Heart left ventricle (tissue), 16 donors: ENCODE measurements around the gene PROZ. TPM values are rescaled to one million over a fixed set of nuclear protein-coding genes. Genes with fewer than 3 reads are reported as not detected.

Experiments
- ATAC-seq, 4 donors: fragments of 200-7000 bp; cut with Tn5 transposase; one replicate each; pipeline ENCODE4 v1.9.1; 2020 to 2022; ENCODE audit warnings: moderate library complexity in 4 of 4, mild to moderate bottlenecking in 3 of 4, moderate number of reproducible peaks in 1 of 4
- DNase-seq, 5 donors: peaks; one replicate each; pipeline ENCODE4 v3.0.0-alpha.2; 2020
- H3K27ac ChIP-seq, 12 donors: fragments of 200-600 bp; sonication (generic) in 4 of 12; one replicate each; pipeline versions ENCODE4 v1.5.0 to v1.8.0; 2016 to 2022; ENCODE audit warnings: mild to moderate bottlenecking in 2 of 12
- H3K27me3 ChIP-seq, 9 donors: fragments of 200-600 bp; sonication (generic) in 2 of 9; one replicate each; pipeline versions ENCODE4 v1.5.1 to v1.8.0; 2016 to 2022; ENCODE audit warnings: mild to moderate bottlenecking in 3 of 9
- H3K36me3 ChIP-seq, 9 donors: fragments of 200-600 bp; sonication (generic) in 2 of 9; one replicate each; pipeline versions ENCODE4 v1.5.0 to v1.8.0; 2018 to 2022; ENCODE audit warnings: mild to moderate bottlenecking in 2 of 9
- H3K4me1 ChIP-seq, 12 donors: fragments of 200-600 bp; sonication (generic) in 4 of 12; one replicate each; pipeline versions ENCODE4 v1.5.0 to v1.8.0; 2016 to 2022; ENCODE audit warnings: mild to moderate bottlenecking in 3 of 12
- H3K4me3 ChIP-seq, 12 donors: fragments of 200-600 bp; sonication (generic) in 4 of 12; one replicate each; pipeline versions ENCODE4 v1.5.0 to v1.8.0; 2017 to 2022; ENCODE audit warnings: mild to moderate bottlenecking in 9 of 12, moderate library complexity in 4 of 12
- H3K9me3 ChIP-seq, 12 donors: fragments of 200-600 bp; sonication (generic) in 4 of 12; one replicate each; pipeline versions ENCODE4 v1.5.0 to v1.8.0; 2016 to 2022; ENCODE audit warnings: mild to moderate bottlenecking in 1 of 12
- POLR2A ChIP-seq, 2 donors: fragments of 450-650 bp; IDR thresholded peaks; one replicate each; pipeline ENCODE4 v1.6.1; 2017; ENCODE audit warnings: antibody characterized with exemption in 2 of 2, mild to moderate bottlenecking in 2 of 2, moderate library complexity in 2 of 2
- WGBS, 4 donors: extraction: QIAGEN DNeasy Blood & Tissue Kit in 2 of 4; methylation state at CpG; one replicate each; pipeline versions ENCODE4 v1.1.5 to v1.1.7; 2013 to 2018; 5-methylcytosine and 5-hydroxymethylcytosine counted together
- intact Hi-C, 10 donors: fragments of 100-400 bp; cut with DNase I; formaldehyde crosslinking; loops; one replicate each; pipeline versions ENCODE4 v1.11.1 to v1.14.2; 2022
- polyA plus RNA-seq, 2 donors: library from polyadenylated mRNA; stranded (reverse); fragments of 200-250 nt; gene quantifications; one replicate each; pipeline ENCODE4 v1.2.3, GENCODE V29; 2013
- total RNA-seq, 9 donors: library from RNA; depleted of rRNA in 2 of 9; stranded (reverse); fragments of >200 nt in 2 of 9; fragmentation: NEBNext Ultra II Directional in 3 of 9; extraction: Animal tissue kit (Norgen Biotek cat#: 25700) in 3 of 9; gene quantifications; one replicate each; pipeline versions ENCODE4 v1.1.0 to v1.2.4, GENCODE V29; 2016 to 2023
- TF ChIP-seq, protein P1 (sequence below), 12 donors: fragments of 200-600 bp; sonication (generic) in 4 of 12; IDR thresholded peaks; one replicate each; pipeline versions ENCODE4 v1.5.0 to v1.8.0; 2018 to 2022; ENCODE audit warnings: antibody characterized with exemption in 12 of 12, mild to moderate bottlenecking in 5 of 12
- donor health status: ischemic (EF 13 %, LVEDD 7.1; RV severe dilation, severe dysfunction).
- donor health status: healthy with polysubstance abuse.
- donor health status: DM: no; HTN: yes; CAD: no.
- donor health status: DM: no; HTN: no; CAD: no.
- donor health status: ischemic (EF 25% LVEDD 6.9; RV normal size, moderate dysfunction).
- donor health status: ischemic (EF 25% LVEDD 5.7; RV mildly dilated, moderate dysfunction).
- donor health status: healthy.
- donor health status: DM: yes; HTN: yes; CAD: no.
- donor health status: ischemic (EF 35%, LVEDD 5.7; RV mildly dilated, moderate dysfunction).
- donor health status: nonischemic (EF 11% LVEDD 7.7; RV severe dilation, severe dysfunction).
- donor health status: DM: yes; HTN: yes; CAD: no.
- donor health status: PGD.
- donor health status: ischemic (EF 29% LVEDD 5.4; RV normal size, mild dysfunction).
- donor health status: nonischemic (EF 23%, LVEDD 6.1; RV moderate dilation, normal function).

The PROZ gene
- total and polyA plus RNA-seq, 11 donors: not detected

DNA sequence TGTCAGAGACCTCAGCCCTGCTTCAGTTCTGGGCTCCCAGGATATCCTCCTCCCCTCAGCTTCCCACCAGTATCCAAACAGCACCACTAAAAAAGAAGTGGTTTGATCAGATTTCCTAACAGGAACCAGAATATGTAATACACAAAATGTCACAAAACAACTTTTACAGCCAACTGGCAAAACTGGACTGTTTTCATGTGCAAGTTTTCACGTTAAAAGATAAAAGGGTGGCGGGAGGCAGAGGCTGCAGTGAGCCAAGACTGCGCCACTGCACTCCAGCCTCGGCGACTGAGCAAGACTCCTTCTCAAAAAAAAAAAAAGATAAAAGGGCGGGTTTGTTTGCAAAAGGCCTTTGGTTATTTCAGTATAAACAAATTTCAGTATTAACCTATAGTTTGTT, 36.9 kb downstream of the PROZ start:
- Histone ChIP-seq H3K36me3 (peaks cover 0 to 100% (median 96%) of the 10 kb centered on the region in 9 donors), H3K4me1 (peaks cover 0 to 25% (median 0%) of the 10 kb centered on the region in 12 donors), H3K9me3 (no peaks in the 10 kb centered on the region), H3K27ac (no peak overlapping the region), H3K4me3 (no peak overlapping the region), H3K27me3 (no peaks in the 10 kb centered on the region)
- intact Hi-C loops: no loop called here
- no peak for TF ChIP-seq POLR2A (IDR thresholded peaks at IDR 0.05)
- TF ChIP-seq, protein P1, sequence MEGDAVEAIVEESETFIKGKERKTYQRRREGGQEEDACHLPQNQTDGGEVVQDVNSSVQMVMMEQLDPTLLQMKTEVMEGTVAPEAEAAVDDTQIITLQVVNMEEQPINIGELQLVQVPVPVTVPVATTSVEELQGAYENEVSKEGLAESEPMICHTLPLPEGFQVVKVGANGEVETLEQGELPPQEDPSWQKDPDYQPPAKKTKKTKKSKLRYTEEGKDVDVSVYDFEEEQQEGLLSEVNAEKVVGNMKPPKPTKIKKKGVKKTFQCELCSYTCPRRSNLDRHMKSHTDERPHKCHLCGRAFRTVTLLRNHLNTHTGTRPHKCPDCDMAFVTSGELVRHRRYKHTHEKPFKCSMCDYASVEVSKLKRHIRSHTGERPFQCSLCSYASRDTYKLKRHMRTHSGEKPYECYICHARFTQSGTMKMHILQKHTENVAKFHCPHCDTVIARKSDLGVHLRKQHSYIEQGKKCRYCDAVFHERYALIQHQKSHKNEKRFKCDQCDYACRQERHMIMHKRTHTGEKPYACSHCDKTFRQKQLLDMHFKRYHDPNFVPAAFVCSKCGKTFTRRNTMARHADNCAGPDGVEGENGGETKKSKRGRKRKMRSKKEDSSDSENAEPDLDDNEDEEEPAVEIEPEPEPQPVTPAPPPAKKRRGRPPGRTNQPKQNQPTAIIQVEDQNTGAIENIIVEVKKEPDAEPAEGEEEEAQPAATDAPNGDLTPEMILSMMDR (IDR thresholded peaks at IDR 0.05): no peak
- WGBS, 4 donors: 77 to 83% (median 80%) methylated on average over 6 of the region's 6 CpGs
- ATAC-seq (no peak), DNase-seq (no peak)

DNA sequence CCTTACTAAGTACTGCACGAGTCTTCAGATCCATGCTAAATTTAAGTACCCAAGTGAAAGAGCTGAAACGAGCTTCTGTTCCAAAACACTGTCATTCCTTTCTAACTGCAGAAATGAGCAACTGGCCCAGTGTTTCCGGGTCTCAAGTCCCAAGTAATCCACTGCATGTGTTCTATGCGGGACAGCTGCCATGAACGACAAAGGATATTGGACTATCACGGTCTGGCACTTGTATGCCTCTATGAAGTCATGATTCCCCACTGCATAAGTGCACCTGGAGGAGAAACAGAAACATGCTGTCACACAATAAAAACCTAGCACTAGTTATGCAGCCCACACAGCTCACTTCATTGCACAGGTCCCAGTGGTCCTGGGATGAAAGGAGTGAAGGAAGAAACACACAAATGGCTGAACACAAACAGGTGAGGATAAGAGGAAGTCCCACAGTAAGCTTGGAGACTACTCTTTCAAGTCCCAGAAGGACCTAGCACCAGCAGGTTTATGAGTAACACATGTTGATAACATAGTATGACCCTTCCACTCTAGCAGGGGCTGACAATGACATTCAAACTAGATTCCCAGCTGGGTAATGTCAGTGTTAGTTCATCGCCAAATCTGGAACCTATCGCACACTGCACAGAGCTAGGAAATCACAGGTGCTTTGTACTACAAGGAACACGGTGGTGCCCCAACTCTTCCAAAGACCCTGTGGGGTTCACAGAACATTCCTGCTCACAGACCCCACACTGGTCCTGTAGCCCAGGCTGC, 38.7 kb downstream of the PROZ start:
- H3K9me3 ChIP-seq: no peaks in the 10 kb centered on the region
- no peaks in the 10 kb centered on the region for H3K27me3 ChIP-seq
- TF ChIP-seq POLR2A (IDR thresholded peaks at IDR 0.05): no peak
- TF ChIP-seq, protein P1 (IDR thresholded peaks at IDR 0.05): no peak
- intact Hi-C loops: no loop called here
- ATAC-seq: peak; percentile 34 to 85 (median 76)
- DNase-seq: no peak
- peaks cover 0 to 29% (median 4%) of the 10 kb centered on the region in 12 donors for H3K4me1 ChIP-seq
- H3K4me3 ChIP-seq: no peak overlapping the region
- H3K27ac ChIP-seq: peak overlapping the region in 9 of 12 donors; percentile 7 to 39 (median 25)
- 48 to 64% (median 54%) methylated on average over 8 to 9 of the region's 9 CpGs for WGBS, 4 donors
- peaks cover 0 to 84% (median 79%) of the 10 kb centered on the region in 9 donors for H3K36me3 ChIP-seq

DNA sequence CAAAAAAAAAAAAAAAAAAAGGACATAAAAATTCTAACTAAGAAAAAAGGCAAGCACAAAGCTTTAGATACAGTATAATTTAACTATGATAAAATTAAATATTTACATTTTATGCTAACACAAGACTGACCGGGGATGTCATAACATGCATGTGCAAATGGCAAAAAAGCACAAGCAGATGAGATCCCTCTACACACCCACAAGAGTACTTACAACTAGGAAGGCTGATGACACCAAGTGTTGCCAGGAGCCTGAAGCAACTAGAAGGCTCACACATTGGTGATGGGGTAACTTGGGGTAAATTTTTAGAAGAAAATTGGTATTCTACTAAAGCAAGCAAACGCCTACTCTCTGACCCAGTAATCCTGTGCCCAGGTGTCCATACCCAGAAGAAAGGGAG, 43.4 kb downstream of the PROZ start:
- ATAC-seq (no peak), DNase-seq (no peak)
- Histone ChIP-seq H3K36me3 (peaks cover 0 to 56% (median 35%) of the 10 kb centered on the region in 9 donors), H3K4me1 (peaks cover 3 to 70% (median 38%) of the 10 kb centered on the region in 12 donors), H3K4me3 (no peak overlapping the region), H3K9me3 (no peaks in the 10 kb centered on the region), H3K27me3 (no peaks in the 10 kb centered on the region), H3K27ac (no peak overlapping the region)
- no peak for TF ChIP-seq POLR2A (IDR thresholded peaks at IDR 0.05)
- TF ChIP-seq, protein P1 (IDR thresholded peaks at IDR 0.05): no peak
- 89 to 100% (median 96%) methylated on average over 2 of the region's 2 CpGs for WGBS, 4 donors
- intact Hi-C loops: loop anchor here in 2 of 10 donors (5.0 to 10.0 kb wide), 2 partner anchors 45 to 47 kb away; partner anchors contain the start of gene PROZ (in 2 of the 2)

DNA sequence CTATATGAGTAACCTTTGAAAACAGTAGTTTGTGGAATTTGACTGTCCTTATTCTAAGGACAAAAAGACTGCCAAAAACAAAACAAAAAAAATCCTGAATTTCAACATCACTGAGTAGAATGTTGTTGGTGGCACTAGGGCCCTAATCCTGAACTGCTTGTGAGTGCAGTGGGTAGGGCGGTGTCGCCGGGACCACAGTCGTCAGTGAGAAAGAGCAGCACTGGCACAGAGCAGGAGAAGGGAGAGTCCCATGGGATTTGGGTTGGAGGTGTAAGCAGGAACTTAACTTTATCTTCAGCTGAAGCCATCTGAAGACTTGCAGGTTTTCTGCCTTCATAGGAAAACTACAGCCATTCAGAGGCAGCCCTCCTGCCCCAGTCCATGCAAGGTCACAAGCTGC, 44.5 kb downstream of the PROZ start:
- TF ChIP-seq POLR2A (IDR thresholded peaks at IDR 0.05): no peak
- TF ChIP-seq, protein P1 (IDR thresholded peaks at IDR 0.05): no peak
- ATAC-seq: peak in 3 of 4 donors; percentile 29 to 51 (median 31)
- 51 to 60% (median 58%) methylated on average over 4 of the region's 4 CpGs for WGBS, 4 donors
- Histone ChIP-seq H3K4me1 (peaks cover 3 to 73% (median 48%) of the 10 kb centered on the region in 12 donors), H3K4me3 (no peak overlapping the region), H3K36me3 (peaks cover 0 to 45% (median 24%) of the 10 kb centered on the region in 9 donors), H3K9me3 (no peaks in the 10 kb centered on the region), H3K27ac (peak overlapping the region in 10 of 12 donors; percentile 68 to 90 (median 81)), H3K27me3 (no peaks in the 10 kb centered on the region)
- intact Hi-C loops: loop anchor here in 2 of 10 donors (5.0 to 10.0 kb wide), 2 partner anchors 46 to 48 kb away; partner anchors contain the start of gene PROZ (in 2 of the 2)
- peak in 1 of 5 donors; percentile 16 for DNase-seq
